IMR-90 (cell line): ENCODE data around the gene SLFN12L. TPM values are rescaled to one million over a fixed set of nuclear protein-coding genes. Genes with fewer than 3 reads are reported as not detected.

Source experiments
- ATAC-seq: fragments of 200-7000 bp; cut with Tn5 transposase; 2 replicates; pipeline ENCODE4 v1.9.1; 2020; ENCODE audit warnings: low read depth, mild to moderate bottlenecking, moderate library complexity
- BruUV-seq: library from RNA; stranded (reverse); fragments of 400-500 nt; replicated peaks from 2 replicates; lab custom pipeline; 2021; lab: Mats Ljungman, UMichigan
- CTCF ChIA-PET: fragments of 300-600 bp; formaldehyde crosslinking; extraction: SDS; loops from one replicate; lab custom pipeline; 2021; ENCODE audit warnings: antibody characterized with exemption; lab: Yijun Ruan, JAX
- POLR2A ChIA-PET: fragments of 300-600 bp; sonication (Branson Sonifier 250); formaldehyde crosslinking; loops from one replicate; lab custom pipeline; 2022; ENCODE audit warnings: antibody characterized with exemption; ENCODE audit not compliant: unreplicated experiment; lab: Charles Lee
- DNase-seq: peaks from one replicate; pipeline ENCODE4 v3.0.0; 2013
- H2AFZ ChIP-seq: replicated peaks from 2 replicates; pipeline ENCODE3; 2013; ENCODE audit warnings: low read length, mild to moderate bottlenecking; ENCODE audit not compliant: poor library complexity
- H2AK5ac ChIP-seq: 2 replicates; pipeline ENCODE4 v1.6.1; 2013; ENCODE audit warnings: low read depth, low read length, inconsistent platforms
- H2AK9ac ChIP-seq: replicated peaks from 2 replicates; pipeline ENCODE3; 2013; ENCODE audit warnings: mild to moderate bottlenecking, low read depth, low read length, moderate library complexity; ENCODE audit not compliant: poor library complexity
- H2BK120ac ChIP-seq: 2 replicates; pipeline ENCODE4 v1.6.1; 2013; ENCODE audit warnings: low read depth, low read length, inconsistent platforms
- H2BK15ac ChIP-seq: 3 replicates; pipeline ENCODE4 v1.6.1; 2013; ENCODE audit warnings: low read depth, low read length, inconsistent platforms
- H2BK20ac ChIP-seq: 2 replicates; pipeline ENCODE4 v1.6.1; 2013; ENCODE audit warnings: low read depth, mild to moderate bottlenecking, inconsistent platforms, low read length, moderate library complexity
- H2BK5ac ChIP-seq: 2 replicates; pipeline ENCODE4 v1.6.1; 2013; ENCODE audit warnings: mild to moderate bottlenecking, low read depth, low read length, inconsistent platforms; ENCODE audit not compliant: poor library complexity, severe bottlenecking
- H3K14ac ChIP-seq: replicated peaks from 2 replicates; pipeline ENCODE4 v1.6.1; 2013; ENCODE audit warnings: low read depth, low read length, inconsistent platforms
- H3K18ac ChIP-seq: 2 replicates; pipeline ENCODE4 v1.6.1; 2013; ENCODE audit warnings: low read depth, low read length, control low read depth
- H3K23ac ChIP-seq: 2 replicates; pipeline ENCODE4 v1.6.1; 2013; ENCODE audit warnings: low read depth, low read length, inconsistent platforms
- H3K27ac ChIP-seq: 2 replicates; pipeline ENCODE4 v1.5.1; 2013; ENCODE audit warnings: mild to moderate bottlenecking, control low read depth, low read length; ENCODE audit not compliant: insufficient read depth
- H3K27me3 ChIP-seq: 2 replicates; pipeline ENCODE4 v1.6.1; 2013; ENCODE audit warnings: low read length; ENCODE audit not compliant: control insufficient read depth, insufficient read depth
- H3K36me3 ChIP-seq: 2 replicates; pipeline ENCODE4 v1.6.1; 2013; ENCODE audit warnings: low read length, mixed read lengths; ENCODE audit not compliant: control insufficient read depth, insufficient read depth
- H3K4ac ChIP-seq: 2 replicates; pipeline ENCODE4 v1.6.1; 2013; ENCODE audit warnings: low read depth, low read length, inconsistent platforms
- H3K4me1 ChIP-seq: 2 replicates; pipeline ENCODE4 v1.6.1; 2013; ENCODE audit warnings: low read length, mixed read lengths; ENCODE audit not compliant: control insufficient read depth, insufficient read depth
- H3K4me2 ChIP-seq: 2 replicates; pipeline ENCODE4 v1.6.1; 2013; ENCODE audit warnings: low read depth, mild to moderate bottlenecking, control low read depth, low read length, moderate library complexity
- H3K4me3 ChIP-seq: 2 replicates; pipeline ENCODE4 v1.5.1; 2013; ENCODE audit warnings: low read depth, mild to moderate bottlenecking, control low read depth, low read length, moderate library complexity; ENCODE audit not compliant: insufficient read depth
- H3K56ac ChIP-seq: 2 replicates; pipeline ENCODE4 v1.6.1; 2013; ENCODE audit warnings: low read length, inconsistent platforms; ENCODE audit not compliant: insufficient read depth; ENCODE audit errors: extremely low read depth
- H3K79me1 ChIP-seq, 2 experiments: 2 replicates each; pipeline ENCODE4 v1.6.1; 2013; ENCODE audit warnings: low read length in 2 of 2, inconsistent platforms in 1 of 2, low read depth in 1 of 2
- H3K9ac ChIP-seq: 2 replicates; pipeline ENCODE4 v1.6.1; 2013; ENCODE audit warnings: low read depth, low read length, control low read depth
- H3K9me1 ChIP-seq: 2 replicates; pipeline ENCODE4 v1.6.1; 2013; ENCODE audit warnings: low read length, inconsistent platforms; ENCODE audit not compliant: insufficient read depth
- H3K9me3 ChIP-seq: 2 replicates; pipeline ENCODE4 v1.6.1; 2013; ENCODE audit warnings: low read length; ENCODE audit not compliant: control insufficient read depth, insufficient read depth
- H4K20me1 ChIP-seq: 2 replicates; pipeline ENCODE4 v1.6.1; 2013; ENCODE audit warnings: low read length, inconsistent platforms; ENCODE audit not compliant: insufficient read depth
- H4K5ac ChIP-seq: 2 replicates; pipeline ENCODE4 v1.6.1; 2013; ENCODE audit warnings: mild to moderate bottlenecking, low read depth, low read length, control low read depth
- H4K8ac ChIP-seq, 2 experiments: 2 replicates each; pipeline ENCODE4 v1.6.1; 2013; ENCODE audit warnings: low read depth in 2 of 2, low read length in 2 of 2, control low read depth in 1 of 2, inconsistent platforms in 1 of 2
- H4K91ac ChIP-seq: 2 replicates; pipeline ENCODE4 v1.6.1; 2013; ENCODE audit warnings: low read depth, low read length, inconsistent platforms; ENCODE audit not compliant: insufficient read depth
- BHLHE40 ChIP-seq: fragments of 150-350 bp; IDR thresholded peaks from 2 replicates; pipeline ENCODE4 v1.6.1; 2016; ENCODE audit warnings: mild to moderate bottlenecking, low read depth, low read length
- FOS ChIP-seq: fragments of 150-350 bp; IDR thresholded peaks from 2 replicates; pipeline ENCODE4 v1.6.1; 2016; ENCODE audit warnings: low read depth, low read length
- WGBS, 2 experiments: methylation state at CpG; one replicate each; pipeline versions ENCODE4 v1.1.5 to v1.1.7; 2013; ENCODE audit warnings: missing lambda C conversion rate in 2 of 2; ENCODE audit not compliant: insufficient read length in 1 of 2; ENCODE audit errors: extremely low coverage in 2 of 2; 5-methylcytosine and 5-hydroxymethylcytosine counted together
- dilution Hi-C: fragments of 300-500 bp; cut with HindIII; formaldehyde crosslinking; loops from one replicate; pipeline ENCODE4 v1.14.3; 2018; ENCODE audit warnings: low sequenced_read_pairs; ENCODE audit not compliant: unreplicated experiment
- in situ Hi-C: fragments of 300-500 bp; cut with MboI; formaldehyde crosslinking; loops from 3 replicates; pipeline ENCODE4 v1.14.3; 2019; ENCODE audit warnings: low sequenced_read_pairs, inconsistent platforms, mixed read lengths
- intact Hi-C: fragments of 100-400 bp; cut with micrococcal nuclease; formaldehyde crosslinking; loops from 2 replicates; pipeline ENCODE4 v1.10.0; 2022
- polyA plus RNA-seq, 3 experiments: library from polyadenylated mRNA; depleted of rRNA; stranded (reverse); fragments of >200 nt; gene quantifications; 2 replicates each; pipeline ENCODE4 v1.2.3, GENCODE V29; 2012; ENCODE audit warnings: low replicate concordance in 1 of 3
- total RNA-seq: library from RNA; depleted of rRNA; stranded (reverse); fragments of >200 nt; gene quantifications from 2 replicates; pipeline ENCODE4 v1.2.3, GENCODE V29; 2012

The SLFN12L gene
- total and polyA plus RNA-seq, 2 of the 4 experiments (the other 2 are of a cell fraction), result 0.18 TPM; not detected in 1

- TF ChIP-seq FOS (no peak), BHLHE40 (no peak)
- Histone ChIP-seq H2AK5ac (no peak overlapping the region), H4K20me1 (no peaks in the 10 kb centered on the region), H3K9me1 (no peaks in the 10 kb centered on the region), H4K91ac (no peak overlapping the region), H3K27me3 (peaks cover 20% of the 10 kb centered on the region), H3K4me2 (no peak overlapping the region; the same call in 1 of the 2 replicates), H3K9ac (no peak overlapping the region), H3K4me3 (no peak overlapping the region), H3K14ac (no peak overlapping the region), H3K4ac (no peak overlapping the region), H3K79me1 (no peaks in the 10 kb centered on the region), H2AK9ac (no peak overlapping the region), H3K9me3 (no peaks in the 10 kb centered on the region), H2AFZ (no peak overlapping the region), H3K56ac (no peak overlapping the region), H4K5ac (no peak overlapping the region), H2BK20ac (no peak overlapping the region), H3K27ac (no peak overlapping the region), H3K36me3 (no peaks in the 10 kb centered on the region), H4K8ac (no peak overlapping the region), H2BK120ac (no peak overlapping the region), H3K4me1 (no peaks in the 10 kb centered on the region), H2BK15ac (no peak overlapping the region), H3K23ac (no peak overlapping the region), H2BK5ac (no peak overlapping the region), H3K18ac (no peak overlapping the region)
- in situ Hi-C loops, result no loop called here
- BruUV-seq, result no TSS peak
- dilution Hi-C loops, result no loop called here
- CTCF ChIA-PET, result no interaction called here
- ATAC-seq (no peak; the same call in 1 of the 2 replicates), DNase-seq (no peak)
- 12% methylated on average over 21 of the region's 44 CpGs; no CpG with 5 or more reads in 1 of the 2 experiments for WGBS, 2 experiments
- intact Hi-C loops, result no loop called here
- POLR2A ChIA-PET, result no interaction called here
Observed at GRCh38 chr17:35460354-35460851, 77.1 kb downstream of the SLFN12L start.
